H1 (cell line): ENCODE results near the gene GMPPA. TPM values are rescaled to one million over a fixed set of nuclear protein-coding genes. Genes with fewer than 3 reads are reported as not detected.
A peak's percentile ranks its signal among the peaks of the same experiment; 100 is the strongest.

Experiments
- CTCF ChIA-PET: fragments of 300-600 bp; sonication (Branson Sonifier 250); formaldehyde crosslinking; loops from one replicate; lab custom pipeline; 2021; ENCODE audit not compliant: partially characterized antibody; lab: Charles Lee
- POLR2A ChIA-PET: fragments of 300-600 bp; sonication (Branson Sonifier 250); formaldehyde crosslinking; loops from one replicate; lab custom pipeline; 2021; ENCODE audit warnings: inconsistent platforms; ENCODE audit not compliant: partially characterized antibody; lab: Charles Lee
- DNase-seq, 2 experiments: peaks; one replicate each; pipeline versions ENCODE4 v3.0.0 to v3.0.0-alpha.2; 2010 to 2022; ENCODE audit warnings: low spot score in 2 of 2, low read depth in 1 of 2, mixed read lengths in 1 of 2
- FAIRE-seq: peaks from 2 replicates; lab custom pipeline; 2011; peaks lifted over from hg19 to GRCh38; lab: Jason Lieb, UNC
- H2AFZ ChIP-seq: 2 replicates; pipeline ENCODE4 v1.8.1; 2012; ENCODE audit warnings: low read length, inconsistent platforms
- H2AK5ac ChIP-seq: 2 replicates; pipeline ENCODE4 v1.6.1; 2013; ENCODE audit warnings: low read depth, low read length
- H2BK120ac ChIP-seq: replicated peaks from 2 replicates; pipeline ENCODE3; 2013; ENCODE audit warnings: low read depth, low read length, inconsistent platforms
- H2BK12ac ChIP-seq: 2 replicates; pipeline ENCODE4 v1.6.1; 2013; ENCODE audit warnings: low read depth, low read length
- H2BK15ac ChIP-seq: 2 replicates; pipeline ENCODE4 v1.6.1; 2013; ENCODE audit warnings: low read length
- H2BK20ac ChIP-seq: 2 replicates; pipeline ENCODE4 v1.6.1; 2013; ENCODE audit warnings: low read length
- H2BK5ac ChIP-seq: 2 replicates; pipeline ENCODE4 v1.6.1; 2013; ENCODE audit warnings: low read depth, low read length
- H3K14ac ChIP-seq: 2 replicates; pipeline ENCODE4 v1.6.1; 2013; ENCODE audit warnings: inconsistent platforms; ENCODE audit not compliant: insufficient read length
- H3K18ac ChIP-seq: 2 replicates; pipeline ENCODE4 v1.6.1; 2013; ENCODE audit warnings: low read length; ENCODE audit errors: extremely low read depth
- H3K23ac ChIP-seq: 2 replicates; pipeline ENCODE4 v1.6.1; 2013; ENCODE audit warnings: inconsistent platforms; ENCODE audit not compliant: insufficient read length
- H3K23me2 ChIP-seq: 2 replicates; pipeline ENCODE4 v1.6.1; 2013; ENCODE audit warnings: low read depth, low read length
- H3K27ac ChIP-seq: 2 replicates; pipeline ENCODE4 v1.6.1; 2011; ENCODE audit warnings: low read depth, low read length, inconsistent platforms
- H3K27me3 ChIP-seq, 4 experiments: replicated peaks in 1 of 4; 1 replicate in 1 of 4; 2 replicates in 3 of 4; pipeline versions ENCODE4 v1.6.1 to v1.8.1; 2011 to 2013; ENCODE audit warnings: low read length in 3 of 4, mild to moderate bottlenecking in 3 of 4, inconsistent platforms in 2 of 4, mixed read lengths in 2 of 4, moderate library complexity in 1 of 4; ENCODE audit not compliant: control insufficient read depth in 3 of 4, insufficient read depth in 3 of 4; ENCODE audit errors: extremely low read depth in 1 of 4
- H3K36me3 ChIP-seq, 4 experiments: 2 replicates each; pipeline versions ENCODE4 v1.6.1 to v1.8.1; 2011 to 2013; ENCODE audit warnings: mild to moderate bottlenecking in 4 of 4, low read length in 3 of 4, moderate library complexity in 2 of 4, control low read depth in 1 of 4, inconsistent platforms in 1 of 4; ENCODE audit not compliant: insufficient read depth in 4 of 4, control insufficient read depth in 2 of 4
- H3K4ac ChIP-seq: replicated peaks from 2 replicates; pipeline ENCODE3; 2013; ENCODE audit warnings: low read length, low read depth, mixed read lengths, inconsistent platforms; ENCODE audit not compliant: insufficient read length
- H3K4me1 ChIP-seq, 4 experiments: replicated peaks in 1 of 4; 1 replicate in 1 of 4; 2 replicates in 3 of 4; pipeline versions ENCODE4 v1.6.1 to v1.8.1; 2011 to 2013; ENCODE audit warnings: low read length in 3 of 4, inconsistent platforms in 2 of 4, mixed read lengths in 1 of 4; ENCODE audit not compliant: insufficient read depth in 4 of 4, control insufficient read depth in 3 of 4
- H3K4me2 ChIP-seq, 2 experiments: 2 replicates each; pipeline versions ENCODE4 v1.6.1 to v1.8.1; 2011 to 2013; ENCODE audit warnings: low read depth in 2 of 2, low read length in 2 of 2, control low read depth in 1 of 2, inconsistent platforms in 1 of 2, mild to moderate bottlenecking in 1 of 2; ENCODE audit not compliant: insufficient read depth in 1 of 2
- H3K4me3 ChIP-seq, 4 experiments: fragments of 200-600, 300-600 bp in 1 of 4; sonication (generic), shearing (Covaris generic), sonication (Bioruptor Twin) in 1 of 4; 2 replicates each; pipeline versions ENCODE4 v1.5.1 to v1.8.1; 2011 to 2016; ENCODE audit warnings: low read length in 4 of 4, low read depth in 3 of 4, control low read depth in 2 of 4, inconsistent platforms in 2 of 4, mild to moderate bottlenecking in 2 of 4, mixed read lengths in 1 of 4, moderate library complexity in 1 of 4; ENCODE audit not compliant: insufficient read depth in 2 of 4; ENCODE audit errors: extremely low read depth in 1 of 4
- H3K56ac ChIP-seq: replicated peaks from 2 replicates; pipeline ENCODE3; 2013; ENCODE audit warnings: low read depth, mild to moderate bottlenecking, mixed read lengths, low read length, inconsistent platforms; ENCODE audit not compliant: insufficient read length
- H3K79me1 ChIP-seq: 2 replicates; pipeline ENCODE4 v1.6.1; 2013; ENCODE audit warnings: low read depth, low read length, control low read depth
- H3K79me2 ChIP-seq, 2 experiments: 2 replicates each; pipeline versions ENCODE4 v1.6.1 to v1.8.1; 2012 to 2013; ENCODE audit warnings: low read length in 2 of 2, mild to moderate bottlenecking in 2 of 2, inconsistent platforms in 1 of 2; ENCODE audit not compliant: insufficient read depth in 2 of 2, control insufficient read depth in 1 of 2
- H3K9ac ChIP-seq, 4 experiments: replicated peaks in 1 of 4; 1 replicate in 1 of 4; 2 replicates in 3 of 4; pipeline versions ENCODE4 v1.6.1 to v1.8.1; 2011 to 2013; ENCODE audit warnings: low read depth in 3 of 4, low read length in 3 of 4, control low read depth in 2 of 4, mild to moderate bottlenecking in 2 of 4, moderate library complexity in 2 of 4, inconsistent platforms in 1 of 4; ENCODE audit errors: extremely low read depth in 1 of 4
- H3K9me3 ChIP-seq, 2 experiments: 2 replicates each; pipeline versions ENCODE4 v1.6.1 to v1.8.1; 2012 to 2013; ENCODE audit warnings: mild to moderate bottlenecking in 2 of 2, moderate library complexity in 2 of 2, control low read depth in 1 of 2, inconsistent platforms in 1 of 2, low read depth in 1 of 2, low read length in 1 of 2, mixed read lengths in 1 of 2; ENCODE audit not compliant: insufficient read depth in 2 of 2
- H4K20me1 ChIP-seq, 2 experiments: replicated peaks in 1 of 2; 2 replicates each; pipeline versions ENCODE3 to v1.8.1; 2011 to 2013; ENCODE audit warnings: inconsistent platforms in 2 of 2, low read length in 2 of 2, mild to moderate bottlenecking in 1 of 2; ENCODE audit not compliant: insufficient read depth in 2 of 2, control insufficient read depth in 1 of 2
- H4K5ac ChIP-seq: 2 replicates; pipeline ENCODE4 v1.6.1; 2013; ENCODE audit warnings: low read length, low read depth, mixed read lengths, inconsistent platforms; ENCODE audit not compliant: insufficient read length
- H4K8ac ChIP-seq: 2 replicates; pipeline ENCODE4 v1.8.0; 2013; ENCODE audit warnings: mild to moderate bottlenecking, moderate library complexity, low read length, inconsistent platforms; ENCODE audit not compliant: insufficient read depth; ENCODE audit errors: extremely low read depth
- H4K91ac ChIP-seq: replicated peaks from 2 replicates; pipeline ENCODE3; 2013; ENCODE audit warnings: low read length, mixed read lengths, inconsistent platforms; ENCODE audit not compliant: insufficient read length
- BRCA1 ChIP-seq: IDR thresholded peaks from 2 replicates; pipeline ENCODE4 v1.6.1; 2012; ENCODE audit warnings: low read depth, low read length, improper control_type of control experiment
- CBX8 ChIP-seq: fragments of 300-800, 300-1000 bp; sonication (generic); IDR thresholded peaks from 2 replicates; pipeline ENCODE4 v1.7.1; 2016; ENCODE audit warnings: low read depth, low read length, borderline replicate concordance
- CEBPB ChIP-seq: IDR thresholded peaks from 2 replicates; pipeline ENCODE4 v1.6.1; 2012; ENCODE audit warnings: low read depth, low read length
- CTCF ChIP-seq, 3 experiments: IDR thresholded peaks; 1 replicate in 2 of 3; 2 replicates in 1 of 3; pipeline versions ENCODE4 v1.5.1 to v1.6.1; 2011; ENCODE audit warnings: low read length in 3 of 3, mild to moderate bottlenecking in 3 of 3, inconsistent platforms in 2 of 3, low read depth in 1 of 3, moderate library complexity in 1 of 3; ENCODE audit not compliant: insufficient read depth in 1 of 3; ENCODE audit errors: control extremely low read depth in 1 of 3
- EZH2 ChIP-seq: fragments of 200-600 bp; sonication (generic); IDR thresholded peaks from 2 replicates; pipeline ENCODE4 v1.7.1; 2012; ENCODE audit warnings: low read depth, mild to moderate bottlenecking, moderate library complexity, low read length, inconsistent platforms; ENCODE audit not compliant: severe bottlenecking
- GABPA ChIP-seq: IDR thresholded peaks from 2 replicates; pipeline ENCODE4 v1.6.1; 2011; ENCODE audit warnings: mild to moderate bottlenecking, low read length, moderate library complexity, borderline replicate concordance; ENCODE audit not compliant: insufficient read depth
- RFX5 ChIP-seq: IDR thresholded peaks from 2 replicates; pipeline ENCODE4 v1.6.1; 2011; ENCODE audit warnings: low read depth, low read length, improper control_type of control experiment, borderline replicate concordance
- SP2 ChIP-seq: IDR thresholded peaks from 2 replicates; pipeline ENCODE4 v1.6.1; 2012; ENCODE audit warnings: mild to moderate bottlenecking, low read length, inconsistent platforms
- SUZ12 ChIP-seq: fragments of 200-600 bp; sonication (generic); IDR thresholded peaks from 2 replicates; pipeline ENCODE4 v1.6.1; 2012; ENCODE audit warnings: mild to moderate bottlenecking, inconsistent platforms, low read length, moderate library complexity, mixed read lengths
- WGBS, 2 experiments: shearing (Covaris generic) in 1 of 2; methylation state at CpG; one replicate each; pipeline versions ENCODE4 v1.1.6 to v1.1.7; 2013 to 2015; ENCODE audit warnings: low lambda C conversion rate in 2 of 2, mixed read lengths in 2 of 2, inconsistent platforms in 1 of 2, low coverage in 1 of 2, missing lambda C conversion rate in 1 of 2; ENCODE audit not compliant: insufficient replicate concordance in 2 of 2, insufficient coverage in 1 of 2, insufficient read length in 1 of 2; ENCODE audit errors: extremely low coverage in 1 of 2, missing lambda C conversion rate in 1 of 2; 5-methylcytosine and 5-hydroxymethylcytosine counted together
- polyA plus RNA-seq, 7 experiments: library from polyadenylated mRNA; depleted of rRNA in 3 of 7; stranded (reverse) in 5 of 7; unstranded in 2 of 7; fragments of >200 nt in 5 of 7; fragments of 200-250 nt in 2 of 7; gene quantifications; 1 replicate in 5 of 7; 2 replicates in 1 of 7; 4 replicates in 1 of 7; pipeline versions ENCODE4 v1.2.1 to v1.2.3, GENCODE V29; 2011 to 2013; ENCODE audit warnings: missing spikeins in 2 of 7, mixed read lengths in 2 of 7
- total RNA-seq: library from RNA; stranded (reverse); fragmentation: NEBNext Ultra II Directional; extraction: Animal tissue kit (Norgen Biotek cat#: 25700); gene quantifications from 2 replicates; pipeline ENCODE4 v1.2.1, GENCODE V29; 2021

Gene GMPPA
- total and polyA plus RNA-seq, 2 of the 8 experiments (the other 6 are each of a cell fraction or from before 2014, with no cell fraction given): 34.3 to 98.8 TPM

- no peak overlapping the region for H3K56ac ChIP-seq
- ChIA-PET CTCF (interaction anchor here (0.8 to 113.1 kb wide), 10 partner anchors 8 to 500 kb away, joined by 3 to 7248 read pairs (median 4); partner anchors contain the start of genes ASIC4, CHPF, DES and GMPPA), POLR2A (interaction anchor here (0.8 to 19.9 kb wide), 12 partner anchors 8 to 61 kb away, joined by 3 to 216 read pairs (median 3); partner anchors contain the start of genes ASIC4, CHPF and TMEM198)
- H3K79me2 ChIP-seq: no peaks in the 10 kb centered on the region
- no peaks in the 10 kb centered on the region for H4K20me1 ChIP-seq
- H3K27ac ChIP-seq: no peak overlapping the region
- no peak overlapping the region; a peak in 1 of 7 replicates for H3K9ac ChIP-seq
- H3K79me1 ChIP-seq: no peaks in the 10 kb centered on the region
- no peak overlapping the region for H2AK5ac ChIP-seq
- no peaks in the 10 kb centered on the region for H3K36me3 ChIP-seq
- no peak overlapping the region for H3K4ac ChIP-seq
- H3K27me3 ChIP-seq: peaks cover 20 to 44% (median 32%) of the 10 kb centered on the region in 4 experiments
- peak overlapping the region; percentile 48; the same call in 1 of the 2 replicates for H2BK5ac ChIP-seq
- FAIRE-seq (no peak), DNase-seq (no peak)
- peak overlapping the region; percentile 27; the same call in 1 of the 2 replicates for H2BK20ac ChIP-seq
- H3K14ac ChIP-seq: no peak overlapping the region
- H3K4me2 ChIP-seq: peak overlapping the region; percentile 97 to 99
- peak overlapping the region; percentile 73 for H4K8ac ChIP-seq
- no peak overlapping the region for H4K5ac ChIP-seq
- no peak overlapping the region for H3K23ac ChIP-seq
- H3K23me2 ChIP-seq: peaks cover 24% of the 10 kb centered on the region
- no peaks in the 10 kb centered on the region for H3K9me3 ChIP-seq
- H2BK15ac ChIP-seq: peak overlapping the region; percentile 72; the same call in 1 of the 2 replicates
- H3K18ac ChIP-seq: no peak overlapping the region; the same call in 1 of the 2 replicates
- H2BK120ac ChIP-seq: no peak overlapping the region
- H2BK12ac ChIP-seq: peak overlapping the region; percentile 99; the same call in 1 of the 2 replicates
- peaks cover 9 to 43% (median 23%) of the 10 kb centered on the region in 4 experiments for H3K4me1 ChIP-seq
- peak overlapping the region; percentile 1; the same call in 1 of the 2 replicates for H2AFZ ChIP-seq
- H3K4me3 ChIP-seq: peak overlapping the region; percentile 32 to 72 (median 64); a peak in 7 of 8 replicates
- H4K91ac ChIP-seq: no peak overlapping the region
- 14% methylated on average over 61 of the region's 61 CpGs; no CpG with 5 or more reads in 1 of the 2 experiments for WGBS, 2 experiments
- TF ChIP-seq GABPA (0 out of 2 replicates have a peak, but pooled peaks have one; percentile 41), SP2 (no peak), CTCF (IDR thresholded peaks at IDR 0.05; ENCODE audit: control extremely low read depth in 1 of 3, insufficient read depth in 1 of 3, low read depth in 1 of 3, low read length in 3 of 3) (peak in 1 of 3 experiments; percentile 6; a peak in 1 of 4 replicates), BRCA1 (no peak), RFX5 (no peak), SUZ12 (peak; percentile 92), EZH2 (peak; percentile 89), CBX8 (no peak), CEBPB (no peak)
Observed at GRCh38 chr2:219496825-219497494, 1.7 kb upstream of the GMPPA start.
